Transverse colon (tissue), 4 donors: ENCODE results near the gene CD151. TPM values are rescaled to one million over a fixed set of nuclear protein-coding genes. Genes with fewer than 3 reads are reported as not detected.

ENCODE experiments used
- DNase-seq: peaks from one replicate; pipeline ENCODE4 v3.0.0-alpha.2; 2019
- H3K27ac ChIP-seq, 4 donors: fragments of 200-600 bp; sonication (generic); 2 replicates each; pipeline ENCODE4 v1.5.1; 2016 to 2018; ENCODE audit warnings: inconsistent platforms in 4 of 4
- H3K27me3 ChIP-seq: fragments of 200-600 bp; sonication (generic); 2 replicates; pipeline ENCODE4 v1.5.1; 2017; ENCODE audit warnings: inconsistent platforms
- H3K36me3 ChIP-seq, 4 donors: fragments of 200-600 bp; sonication (generic); 2 replicates each; pipeline ENCODE4 v1.5.1; 2017 to 2019; ENCODE audit warnings: inconsistent platforms in 4 of 4
- H3K4me1 ChIP-seq, 4 donors: fragments of 200-600 bp; sonication (generic); 2 replicates each; pipeline ENCODE4 v1.5.1; 2017 to 2020; ENCODE audit warnings: inconsistent platforms in 4 of 4
- H3K4me3 ChIP-seq, 4 donors: fragments of 200-600 bp; sonication (generic); 1 replicate in 1 of 4; 2 replicates in 3 of 4; pipeline versions ENCODE4 v1.5.1 to v1.6.1; 2017 to 2019; ENCODE audit warnings: inconsistent platforms in 4 of 4
- H3K9me3 ChIP-seq, 2 donors: fragments of 200-600 bp; sonication (generic); 2 replicates each; pipeline ENCODE4 v1.5.1; 2017 to 2019; ENCODE audit warnings: inconsistent platforms in 2 of 2
- EP300 ChIP-seq: sonication (generic); formaldehyde crosslinking; IDR thresholded peaks from one replicate; pipeline ENCODE4 v1.6.1; 2017; ENCODE audit warnings: antibody characterized with exemption, low read depth
- POLR2A ChIP-seq: fragments of 450-650 bp; IDR thresholded peaks from one replicate; pipeline ENCODE4 v1.6.1; 2016; ENCODE audit warnings: antibody characterized with exemption, mild to moderate bottlenecking, moderate library complexity
- POLR2AphosphoS5 ChIP-seq, 3 donors: sonication (generic); formaldehyde crosslinking; IDR thresholded peaks; one replicate each; pipeline ENCODE4 v1.6.1; 2016; ENCODE audit warnings: antibody characterized with exemption in 3 of 3
- WGBS, 2 donors: methylation state at CpG; one replicate each; pipeline ENCODE4 v1.1.5; 2018; ENCODE audit warnings: low coverage in 1 of 2; 5-methylcytosine and 5-hydroxymethylcytosine counted together
- in situ Hi-C, 4 donors: fragments of 200-750 bp; cut with MboI; loops; one replicate each; pipeline versions ENCODE4 v1.15.0 to v1.15.1; 2017; ENCODE audit warnings: low sequenced_read_pairs in 3 of 4, low pct_ligation_motif_present in 1 of 4, low pct_unique_long_range_greater_than_20kb in 1 of 4
- intact Hi-C: fragments of 100-400 bp; cut with DNase I; formaldehyde crosslinking; loops from one replicate; pipeline ENCODE4 v1.15.1; 2023; ENCODE audit warnings: low total_unique reads
- total RNA-seq, 4 donors: library from RNA; depleted of rRNA; stranded (reverse); fragments of >200 nt; gene quantifications; one replicate each; pipeline ENCODE4 v1.1.0, GENCODE V29; 2016
- TF ChIP-seq, protein P1 (sequence below), 5 experiments: fragments of 200-600 bp in 3 of 5; fragments of 450-650 bp in 2 of 5; sonication (generic) in 3 of 5; IDR thresholded peaks; 1 replicate in 2 of 5; 2 replicates in 3 of 5; pipeline ENCODE4 v1.5.1; 2016 to 2017; ENCODE audit warnings: antibody characterized with exemption in 5 of 5, inconsistent platforms in 3 of 5, mild to moderate bottlenecking in 2 of 5, moderate library complexity in 1 of 5

CD151 gene
- total RNA-seq, 4 donors from 2014 or later: 252 to 650 (median 429) TPM

DNA sequence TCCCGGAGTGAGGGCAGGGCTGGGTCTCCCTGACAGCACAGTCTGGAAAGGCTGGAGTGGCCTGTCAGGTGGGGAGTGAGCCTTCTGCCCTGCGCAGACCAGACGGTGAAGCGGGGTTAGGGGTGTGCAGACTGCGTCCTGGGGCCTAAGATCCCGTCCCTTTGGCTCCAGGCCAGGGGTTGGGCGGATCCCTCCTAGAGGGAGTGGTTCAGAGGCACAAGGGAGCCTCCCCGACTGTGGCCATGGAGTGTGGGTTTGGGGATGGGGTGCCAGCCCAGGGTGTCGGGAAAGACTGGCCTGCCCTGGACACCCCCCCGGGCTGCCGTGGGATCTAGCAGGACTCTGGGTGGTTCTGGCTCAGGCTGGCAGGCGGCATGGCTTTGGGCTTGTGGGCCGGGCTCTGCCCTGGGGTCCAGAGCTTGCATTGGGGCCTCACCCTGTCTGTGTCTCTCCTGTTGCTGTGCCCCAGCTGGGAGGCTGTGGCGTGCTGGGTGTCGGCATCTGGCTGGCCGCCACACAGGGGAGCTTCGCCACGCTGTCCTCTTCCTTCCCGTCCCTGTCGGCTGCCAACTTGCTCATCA lies 29.4 kb downstream of the CD151 start:
- peaks cover 37% of the 10 kb centered on the region for H3K27me3 ChIP-seq
- no peaks in the 10 kb centered on the region for H3K9me3 ChIP-seq
- WGBS, 2 donors: 34% methylated on average over 11 of the region's 20 CpGs; no CpG with 5 or more reads in 1 of the 2 donors
- no peak overlapping the region for H3K27ac ChIP-seq
- peaks cover 11 to 22% (median 14%) of the 10 kb centered on the region in 4 donors for H3K4me1 ChIP-seq
- intact Hi-C loops (no loop called here), in situ Hi-C loops (loop anchor here in 2 of 4 donors (25.0 kb wide), 1 partner anchor 175 kb away; the partner anchor contains the start of gene MUC6 (in 2 of the 2))
- peak; percentile 55 for DNase-seq
- TF ChIP-seq POLR2AphosphoS5 (IDR thresholded peaks at IDR 0.05) (no peak), EP300 (no peak), POLR2A (no peak)
- TF ChIP-seq, protein P1, sequence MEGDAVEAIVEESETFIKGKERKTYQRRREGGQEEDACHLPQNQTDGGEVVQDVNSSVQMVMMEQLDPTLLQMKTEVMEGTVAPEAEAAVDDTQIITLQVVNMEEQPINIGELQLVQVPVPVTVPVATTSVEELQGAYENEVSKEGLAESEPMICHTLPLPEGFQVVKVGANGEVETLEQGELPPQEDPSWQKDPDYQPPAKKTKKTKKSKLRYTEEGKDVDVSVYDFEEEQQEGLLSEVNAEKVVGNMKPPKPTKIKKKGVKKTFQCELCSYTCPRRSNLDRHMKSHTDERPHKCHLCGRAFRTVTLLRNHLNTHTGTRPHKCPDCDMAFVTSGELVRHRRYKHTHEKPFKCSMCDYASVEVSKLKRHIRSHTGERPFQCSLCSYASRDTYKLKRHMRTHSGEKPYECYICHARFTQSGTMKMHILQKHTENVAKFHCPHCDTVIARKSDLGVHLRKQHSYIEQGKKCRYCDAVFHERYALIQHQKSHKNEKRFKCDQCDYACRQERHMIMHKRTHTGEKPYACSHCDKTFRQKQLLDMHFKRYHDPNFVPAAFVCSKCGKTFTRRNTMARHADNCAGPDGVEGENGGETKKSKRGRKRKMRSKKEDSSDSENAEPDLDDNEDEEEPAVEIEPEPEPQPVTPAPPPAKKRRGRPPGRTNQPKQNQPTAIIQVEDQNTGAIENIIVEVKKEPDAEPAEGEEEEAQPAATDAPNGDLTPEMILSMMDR (IDR thresholded peaks at IDR 0.05): no peak
- no peaks in the 10 kb centered on the region for H3K36me3 ChIP-seq
- H3K4me3 ChIP-seq: no peak overlapping the region

DNA sequence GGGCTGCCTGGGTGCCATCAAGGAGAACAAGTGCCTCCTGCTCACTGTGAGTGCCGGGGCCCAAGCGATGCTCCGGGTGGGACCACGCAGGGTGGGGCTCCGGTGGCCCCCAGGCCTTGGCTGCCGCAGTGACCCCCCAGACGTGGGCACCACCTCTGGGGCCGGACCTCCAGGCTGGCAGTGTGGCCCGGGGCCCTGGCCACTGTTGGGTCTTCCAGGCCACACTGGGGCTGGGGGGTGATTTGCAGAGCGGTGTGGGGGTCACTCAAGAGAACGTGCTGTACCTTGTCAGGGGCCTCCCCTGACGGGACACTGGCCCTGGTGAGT lies 29.9 kb downstream of the CD151 start:
- in situ Hi-C loops (loop anchor here in 2 of 4 donors (25.0 kb wide), 1 partner anchor 175 kb away; the partner anchor contains the start of gene MUC6 (in 2 of the 2)), intact Hi-C loops (no loop called here)
- Histone ChIP-seq H3K36me3 (no peaks in the 10 kb centered on the region), H3K27ac (no peak overlapping the region), H3K4me3 (no peak overlapping the region), H3K4me1 (peaks cover 11 to 22% (median 14%) of the 10 kb centered on the region in 4 donors), H3K27me3 (peaks cover 37% of the 10 kb centered on the region), H3K9me3 (no peaks in the 10 kb centered on the region)
- no peak for DNase-seq
- no peak for TF ChIP-seq POLR2AphosphoS5 (IDR thresholded peaks at IDR 0.05)
- 58% methylated on average over 12 of the region's 12 CpGs; no CpG with 5 or more reads in 1 of the 2 donors for WGBS, 2 donors

DNA sequence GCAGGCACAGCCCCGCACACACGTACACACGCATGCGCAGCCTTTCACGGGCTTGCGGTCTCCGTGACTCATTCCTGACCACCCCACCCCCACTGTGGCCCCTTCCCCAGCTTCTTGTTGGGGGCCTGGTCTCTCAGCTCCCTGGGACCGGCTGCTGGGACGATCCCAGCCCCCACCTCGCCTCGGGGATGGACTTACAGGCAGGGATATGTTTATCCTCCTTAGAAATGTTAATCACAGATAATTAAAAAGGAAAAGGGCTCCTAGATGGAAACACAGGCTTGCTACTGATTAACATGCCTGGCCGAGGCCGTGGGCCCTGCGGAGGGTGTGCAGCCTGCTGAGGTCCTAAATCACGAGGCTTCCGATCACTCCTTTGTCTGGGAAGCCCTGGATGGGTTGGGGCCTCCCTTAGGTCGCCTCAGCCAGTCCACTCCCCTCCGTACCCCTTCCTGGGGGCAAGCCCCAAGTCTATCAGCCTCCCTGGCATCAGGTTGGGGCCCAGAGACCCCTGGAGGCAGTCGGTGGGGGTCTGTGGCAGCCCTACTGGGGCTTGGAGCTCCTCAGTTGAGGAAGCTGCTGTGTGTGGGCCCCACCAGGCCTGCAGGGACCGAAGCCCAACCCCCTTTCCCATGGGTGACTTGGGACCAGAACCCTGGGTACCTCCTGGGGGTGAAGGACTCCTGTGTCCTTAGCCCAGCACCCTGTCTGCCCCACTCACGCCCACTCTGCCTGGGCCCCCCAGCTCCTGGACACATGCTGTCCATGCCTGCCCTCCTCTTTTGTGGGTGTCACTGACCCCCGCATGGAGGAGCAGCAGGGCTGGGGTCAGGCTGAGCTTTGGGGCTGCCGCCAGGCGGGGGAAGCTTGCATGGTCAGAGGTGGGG lies 30.5 kb downstream of the CD151 start:
- no peak overlapping the region for H3K4me3 ChIP-seq
- intact Hi-C loops: no loop called here
- no peaks in the 10 kb centered on the region for H3K9me3 ChIP-seq
- H3K4me1 ChIP-seq: peaks cover 11 to 22% (median 14%) of the 10 kb centered on the region in 4 donors
- in situ Hi-C loops: loop anchor here in 2 of 4 donors (25.0 kb wide), 1 partner anchor 174 kb away; the partner anchor contains the start of gene MUC6 (in 2 of the 2)
- TF ChIP-seq EP300 (no peak), POLR2A (no peak), POLR2AphosphoS5 (IDR thresholded peaks at IDR 0.05) (no peak)
- TF ChIP-seq, protein P1 (IDR thresholded peaks at IDR 0.05): no peak
- WGBS, 2 donors: 53% methylated on average over 19 of the region's 24 CpGs; no CpG with 5 or more reads in 1 of the 2 donors
- peaks cover 37% of the 10 kb centered on the region for H3K27me3 ChIP-seq
- no peak overlapping the region for H3K27ac ChIP-seq
- DNase-seq: no peak
- H3K36me3 ChIP-seq: no peaks in the 10 kb centered on the region

DNA sequence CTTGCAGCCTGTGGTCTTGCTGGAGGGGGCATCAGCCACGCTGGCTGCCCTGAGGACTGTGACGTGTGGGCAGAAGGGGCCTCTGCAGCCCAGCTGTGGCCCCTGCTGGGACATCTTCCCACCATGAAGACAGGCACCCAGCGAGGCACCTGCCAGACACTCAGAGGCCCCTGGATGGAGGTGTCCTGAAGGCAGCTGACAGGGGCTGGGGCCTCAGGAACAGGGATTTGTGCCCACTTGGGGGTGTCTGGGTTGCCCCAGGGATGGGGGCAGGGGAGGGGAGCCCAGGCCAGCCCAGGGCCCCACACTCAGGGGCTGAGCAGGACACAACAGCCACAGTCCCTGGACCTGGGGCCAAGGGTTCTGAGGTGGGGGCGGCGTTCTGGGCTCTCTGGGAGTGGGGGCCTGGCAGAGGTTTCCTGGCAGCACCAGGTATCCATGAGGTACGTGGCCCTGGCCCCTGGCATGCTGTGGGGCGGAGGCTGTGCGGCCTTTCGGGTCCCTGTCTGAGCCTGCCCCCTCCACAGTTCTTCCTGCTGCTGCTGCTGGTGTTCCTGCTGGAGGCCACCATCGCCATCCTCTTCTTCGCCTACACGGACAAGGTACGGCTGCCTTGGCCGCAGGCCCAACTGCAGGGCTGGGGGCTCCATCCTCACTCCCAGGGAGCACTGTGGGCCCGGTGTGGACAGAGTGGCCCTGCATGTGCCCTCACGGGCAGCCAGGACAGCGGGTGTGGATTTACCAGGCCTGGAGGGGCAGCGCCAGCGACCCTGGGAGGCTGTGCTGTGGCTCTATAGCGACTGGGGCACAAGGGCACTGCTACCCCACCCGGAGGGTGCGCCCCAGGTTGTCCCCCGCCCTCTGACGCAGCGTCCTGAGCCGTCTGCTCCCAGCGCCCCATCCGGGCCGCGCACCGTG lies 31.4 kb downstream of the CD151 start:
- Histone ChIP-seq H3K9me3 (no peaks in the 10 kb centered on the region), H3K4me3 (no peak overlapping the region), H3K27ac (no peak overlapping the region), H3K4me1 (peaks cover 11 to 22% (median 14%) of the 10 kb centered on the region in 4 donors), H3K27me3 (peaks cover 37% of the 10 kb centered on the region), H3K36me3 (no peaks in the 10 kb centered on the region)
- 69% methylated on average over 28 of the region's 31 CpGs; no CpG with 5 or more reads in 1 of the 2 donors for WGBS, 2 donors
- TF ChIP-seq EP300 (no peak), POLR2A (no peak), POLR2AphosphoS5 (IDR thresholded peaks at IDR 0.05) (no peak)
- TF ChIP-seq, protein P1 (IDR thresholded peaks at IDR 0.05): no peak
- in situ Hi-C loops (loop anchor here in 2 of 4 donors (25.0 kb wide), 1 partner anchor 173 kb away; the partner anchor contains the start of gene MUC6 (in 2 of the 2)), intact Hi-C loops (no loop called here)
- DNase-seq: no peak
